Upper lobe of left lung (tissue), 4 donors: ENCODE results near the gene PGBD5.

ENCODE experiments used
- POLR2AphosphoS5 ChIP-seq, 2 donors: sonication (generic); formaldehyde crosslinking; IDR thresholded peaks; one replicate each; pipeline ENCODE4 v1.5.1; 2017; ENCODE audit warnings: antibody characterized with exemption in 2 of 2
- TF ChIP-seq, protein P1 (sequence below), 6 experiments: fragments of 450-650 bp in 4 of 6; fragments of 200-600 bp in 2 of 6; sonication (generic) in 2 of 6; IDR thresholded peaks; one replicate each; pipeline ENCODE4 v1.5.1; 2016 to 2019; ENCODE audit warnings: antibody characterized with exemption in 6 of 6

DNA sequence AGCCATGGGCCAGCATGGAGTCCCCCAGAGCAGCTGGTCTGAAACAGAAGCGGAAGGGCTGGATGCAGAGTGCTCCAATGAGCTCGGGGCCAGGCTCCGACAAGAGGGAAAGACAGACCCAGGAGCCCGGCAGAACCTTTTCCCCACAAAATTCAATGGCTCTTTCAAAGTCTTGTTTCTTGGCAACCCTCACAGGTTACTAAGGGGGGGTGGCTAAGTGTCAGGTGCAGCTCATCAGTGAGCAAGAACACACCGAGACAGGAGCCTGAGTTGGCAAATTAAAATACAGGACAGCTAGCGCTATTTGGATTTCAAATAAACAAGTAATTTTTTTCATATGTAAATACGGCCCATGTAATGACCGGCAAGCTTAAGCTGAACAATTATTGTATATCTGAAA is 27.3 kb downstream of the PGBD5 start:
- no peak for TF ChIP-seq POLR2AphosphoS5 (IDR thresholded peaks at IDR 0.05)
- TF ChIP-seq, protein P1, sequence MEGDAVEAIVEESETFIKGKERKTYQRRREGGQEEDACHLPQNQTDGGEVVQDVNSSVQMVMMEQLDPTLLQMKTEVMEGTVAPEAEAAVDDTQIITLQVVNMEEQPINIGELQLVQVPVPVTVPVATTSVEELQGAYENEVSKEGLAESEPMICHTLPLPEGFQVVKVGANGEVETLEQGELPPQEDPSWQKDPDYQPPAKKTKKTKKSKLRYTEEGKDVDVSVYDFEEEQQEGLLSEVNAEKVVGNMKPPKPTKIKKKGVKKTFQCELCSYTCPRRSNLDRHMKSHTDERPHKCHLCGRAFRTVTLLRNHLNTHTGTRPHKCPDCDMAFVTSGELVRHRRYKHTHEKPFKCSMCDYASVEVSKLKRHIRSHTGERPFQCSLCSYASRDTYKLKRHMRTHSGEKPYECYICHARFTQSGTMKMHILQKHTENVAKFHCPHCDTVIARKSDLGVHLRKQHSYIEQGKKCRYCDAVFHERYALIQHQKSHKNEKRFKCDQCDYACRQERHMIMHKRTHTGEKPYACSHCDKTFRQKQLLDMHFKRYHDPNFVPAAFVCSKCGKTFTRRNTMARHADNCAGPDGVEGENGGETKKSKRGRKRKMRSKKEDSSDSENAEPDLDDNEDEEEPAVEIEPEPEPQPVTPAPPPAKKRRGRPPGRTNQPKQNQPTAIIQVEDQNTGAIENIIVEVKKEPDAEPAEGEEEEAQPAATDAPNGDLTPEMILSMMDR (IDR thresholded peaks at IDR 0.05) = no peak
